ENCODE data around the gene NPAS4. TPM values are rescaled to one million over a fixed set of nuclear protein-coding genes. Genes with fewer than 3 reads are reported as not detected.

Gene NPAS4
- total and polyA plus RNA-seq, 2 of the 13 experiments (the other 11 are each of a cell fraction or from before 2014, with no cell fraction given) = not detected

GRCh38 chr11:66421492-66422205 is 814 bp downstream of the NPAS4 start (continued):
- TF ChIP-seq, protein P1, sequence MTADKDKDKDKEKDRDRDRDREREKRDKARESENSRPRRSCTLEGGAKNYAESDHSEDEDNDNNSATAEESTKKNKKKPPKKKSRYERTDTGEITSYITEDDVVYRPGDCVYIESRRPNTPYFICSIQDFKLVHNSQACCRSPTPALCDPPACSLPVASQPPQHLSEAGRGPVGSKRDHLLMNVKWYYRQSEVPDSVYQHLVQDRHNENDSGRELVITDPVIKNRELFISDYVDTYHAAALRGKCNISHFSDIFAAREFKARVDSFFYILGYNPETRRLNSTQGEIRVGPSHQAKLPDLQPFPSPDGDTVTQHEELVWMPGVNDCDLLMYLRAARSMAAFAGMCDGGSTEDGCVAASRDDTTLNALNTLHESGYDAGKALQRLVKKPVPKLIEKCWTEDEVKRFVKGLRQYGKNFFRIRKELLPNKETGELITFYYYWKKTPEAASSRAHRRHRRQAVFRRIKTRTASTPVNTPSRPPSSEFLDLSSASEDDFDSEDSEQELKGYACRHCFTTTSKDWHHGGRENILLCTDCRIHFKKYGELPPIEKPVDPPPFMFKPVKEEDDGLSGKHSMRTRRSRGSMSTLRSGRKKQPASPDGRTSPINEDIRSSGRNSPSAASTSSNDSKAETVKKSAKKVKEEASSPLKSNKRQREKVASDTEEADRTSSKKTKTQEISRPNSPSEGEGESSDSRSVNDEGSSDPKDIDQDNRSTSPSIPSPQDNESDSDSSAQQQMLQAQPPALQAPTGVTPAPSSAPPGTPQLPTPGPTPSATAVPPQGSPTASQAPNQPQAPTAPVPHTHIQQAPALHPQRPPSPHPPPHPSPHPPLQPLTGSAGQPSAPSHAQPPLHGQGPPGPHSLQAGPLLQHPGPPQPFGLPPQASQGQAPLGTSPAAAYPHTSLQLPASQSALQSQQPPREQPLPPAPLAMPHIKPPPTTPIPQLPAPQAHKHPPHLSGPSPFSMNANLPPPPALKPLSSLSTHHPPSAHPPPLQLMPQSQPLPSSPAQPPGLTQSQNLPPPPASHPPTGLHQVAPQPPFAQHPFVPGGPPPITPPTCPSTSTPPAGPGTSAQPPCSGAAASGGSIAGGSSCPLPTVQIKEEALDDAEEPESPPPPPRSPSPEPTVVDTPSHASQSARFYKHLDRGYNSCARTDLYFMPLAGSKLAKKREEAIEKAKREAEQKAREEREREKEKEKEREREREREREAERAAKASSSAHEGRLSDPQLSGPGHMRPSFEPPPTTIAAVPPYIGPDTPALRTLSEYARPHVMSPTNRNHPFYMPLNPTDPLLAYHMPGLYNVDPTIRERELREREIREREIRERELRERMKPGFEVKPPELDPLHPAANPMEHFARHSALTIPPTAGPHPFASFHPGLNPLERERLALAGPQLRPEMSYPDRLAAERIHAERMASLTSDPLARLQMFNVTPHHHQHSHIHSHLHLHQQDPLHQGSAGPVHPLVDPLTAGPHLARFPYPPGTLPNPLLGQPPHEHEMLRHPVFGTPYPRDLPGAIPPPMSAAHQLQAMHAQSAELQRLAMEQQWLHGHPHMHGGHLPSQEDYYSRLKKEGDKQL (CRISPR knock-in tag; IDR thresholded peaks at IDR 0.05; ENCODE audit: low read depth) = peak; percentile 100
- TF ChIP-seq ZNF446 (CRISPR knock-in tag; IDR thresholded peaks at IDR 0.05) = peak; percentile 100
- TF ChIP-seq ZNF281 (CRISPR knock-in tag; IDR thresholded peaks at IDR 0.05; ENCODE audit: borderline replicate concordance) = peak; percentile 100
- peak; percentile 100 for TF ChIP-seq NKX3-1 (CRISPR knock-in tag; IDR thresholded peaks at IDR 0.05)
- TF ChIP-seq SP4 (CRISPR knock-in tag; IDR thresholded peaks at IDR 0.05) = peak; percentile 100
- peak; percentile 100 for TF ChIP-seq ZNF44 (CRISPR knock-in tag; IDR thresholded peaks at IDR 0.05)
- TF ChIP-seq PRPF4 (IDR thresholded peaks at IDR 0.05; ENCODE audit: low read depth, low read length, poor library complexity, severe bottlenecking) = peak; percentile 54
- TF ChIP-seq ZMAT3 (CRISPR knock-in tag; conservative IDR thresholded peaks at IDR 0.05) = peak; percentile 100
- TF ChIP-seq CREB1 (IDR thresholded peaks at IDR 0.05) = no peak
- peak; percentile 83 for TF ChIP-seq CREB1 (CRISPR knock-in tag; IDR thresholded peaks at IDR 0.05)
- peak; percentile 100 for TF ChIP-seq ARNT2 (CRISPR knock-in tag; IDR thresholded peaks at IDR 0.05; ENCODE audit: low read depth)
- TF ChIP-seq, protein P2, sequence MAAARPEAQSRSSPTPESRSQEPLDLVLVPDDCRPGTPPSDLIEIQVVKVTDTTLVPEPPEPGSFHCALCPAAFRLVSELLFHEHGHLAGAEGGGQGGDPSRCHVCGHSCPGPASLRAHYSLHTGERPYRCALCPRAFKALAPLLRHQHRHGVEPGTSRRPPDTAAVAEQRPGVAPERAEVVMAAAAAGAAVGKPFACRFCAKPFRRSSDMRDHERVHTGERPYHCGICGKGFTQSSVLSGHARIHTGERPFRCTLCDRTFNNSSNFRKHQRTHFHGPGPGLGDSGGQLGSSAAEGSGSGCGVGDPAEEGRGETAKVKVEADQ (CRISPR knock-in tag; IDR thresholded peaks at IDR 0.05; ENCODE audit: borderline replicate concordance) = peak; percentile 100
- peak; percentile 100 for TF ChIP-seq ZNF747 (CRISPR knock-in tag; IDR thresholded peaks at IDR 0.05; ENCODE audit: borderline replicate concordance)
- peak; percentile 100 for TF ChIP-seq KLF12 (CRISPR knock-in tag; IDR thresholded peaks at IDR 0.05; ENCODE audit: borderline replicate concordance)
- TF ChIP-seq KLF6 (CRISPR knock-in tag; IDR thresholded peaks at IDR 0.05) = peak; percentile 100
- TF ChIP-seq PRMT3 (CRISPR knock-in tag; IDR thresholded peaks at IDR 0.05; ENCODE audit: borderline replicate concordance, low read depth) = peak; percentile 100
- peak; percentile 100 for TF ChIP-seq AHR (CRISPR knock-in tag; IDR thresholded peaks at IDR 0.05)
- peak; percentile 100 for TF ChIP-seq KDM4B (CRISPR knock-in tag; IDR thresholded peaks at IDR 0.05)
- peak; percentile 100 for TF ChIP-seq ZBTB46 (CRISPR knock-in tag; IDR thresholded peaks at IDR 0.05; ENCODE audit: borderline replicate concordance)

Measured in HepG2 (cell line).